WTC11 (cell line): ENCODE data around the gene ENTHD1. TPM values are rescaled to one million over a fixed set of nuclear protein-coding genes. Genes with fewer than 3 reads are reported as not detected.

Source experiments
- ATAC-seq: fragments of 200-7000 bp; cut with Tn5 transposase; 2 replicates; pipeline ENCODE4 v1.10.0; 2021; ENCODE audit warnings: mild to moderate bottlenecking, moderate library complexity
- CTCF ChIA-PET: fragments of 300-600 bp; sonication (Branson Sonifier 250); formaldehyde crosslinking; loops from one replicate; lab custom pipeline; 2021; ENCODE audit warnings: antibody characterized with exemption; lab: Charles Lee
- POLR2A ChIA-PET: fragments of 350-600 bp; sonication (Branson Sonifier 250); formaldehyde crosslinking; loops from one replicate; lab custom pipeline; 2021; ENCODE audit warnings: antibody characterized with exemption; lab: Charles Lee
- DNase-seq: peaks from one replicate; pipeline ENCODE4 v3.0.0; 2021; ENCODE audit warnings: low spot score
- H3K27ac Mint-ChIP-seq: 2 replicates; pipeline ENCODE4 v1.8.0; 2021; ENCODE audit warnings: mixed read lengths
- H3K27me3 Mint-ChIP-seq: 2 replicates; pipeline ENCODE4 v1.8.0; 2021; ENCODE audit warnings: low read depth, mild to moderate bottlenecking, moderate library complexity, mixed read lengths
- H3K36me3 Mint-ChIP-seq: 2 replicates; pipeline ENCODE4 v1.8.0; 2021; ENCODE audit warnings: mixed read lengths
- H3K4me1 Mint-ChIP-seq: 2 replicates; pipeline ENCODE4 v1.8.0; 2022; ENCODE audit warnings: mixed read lengths
- H3K4me3 Mint-ChIP-seq: 2 replicates; pipeline ENCODE4 v1.8.0; 2021; ENCODE audit warnings: mild to moderate bottlenecking, moderate library complexity, mixed read lengths
- H3K9me3 Mint-ChIP-seq: 2 replicates; pipeline ENCODE4 v1.8.0; 2021; ENCODE audit warnings: mixed read lengths
- ATF6 ChIP-seq: sonication (generic); formaldehyde crosslinking; IDR thresholded peaks from 2 replicates; pipeline ENCODE4 v1.8.1; 2023; ENCODE audit warnings: mild to moderate bottlenecking, missing genetic modification reagents
- CREB1 ChIP-seq: sonication (generic); formaldehyde crosslinking; IDR thresholded peaks from 2 replicates; pipeline ENCODE4 v1.8.0; 2023; ENCODE audit warnings: mild to moderate bottlenecking, missing genetic modification reagents
- ELF4 ChIP-seq: sonication (generic); formaldehyde crosslinking; IDR thresholded peaks from 2 replicates; pipeline ENCODE4 v1.8.1; 2022; ENCODE audit warnings: low read depth, mild to moderate bottlenecking, moderate library complexity, missing genetic modification reagents
- FOXP1 ChIP-seq: sonication (generic); formaldehyde crosslinking; IDR thresholded peaks from 2 replicates; pipeline ENCODE4 v1.8.0; 2022; ENCODE audit warnings: missing genetic modification reagents, mild to moderate bottlenecking, moderate library complexity, borderline replicate concordance
- HMGXB4 ChIP-seq: sonication (generic); formaldehyde crosslinking; IDR thresholded peaks from 2 replicates; pipeline ENCODE4 v1.8.1; 2023; ENCODE audit warnings: mild to moderate bottlenecking, moderate library complexity, missing genetic modification reagents
- IRF2 ChIP-seq: sonication (generic); formaldehyde crosslinking; IDR thresholded peaks from 2 replicates; pipeline ENCODE4 v1.8.0; 2022; ENCODE audit warnings: low read depth, missing genetic modification reagents, borderline replicate concordance
- KAT7 ChIP-seq: sonication (generic); formaldehyde crosslinking; IDR thresholded peaks from 2 replicates; pipeline ENCODE4 v1.8.1; 2023; ENCODE audit warnings: missing genetic modification reagents, mild to moderate bottlenecking, borderline replicate concordance
- MXD4 ChIP-seq: fragments of 250-450 bp; sonication (Bioruptor Pico); IDR thresholded peaks from 2 replicates; pipeline ENCODE4 v1.8.0; 2021; ENCODE audit warnings: mild to moderate bottlenecking, moderate library complexity, borderline replicate concordance
- NR1H2 ChIP-seq: sonication (generic); formaldehyde crosslinking; IDR thresholded peaks from 2 replicates; pipeline ENCODE4 v1.9.0; 2021; ENCODE audit warnings: mild to moderate bottlenecking, moderate library complexity, missing genetic modification reagents
- NR2C2 ChIP-seq: sonication (generic); formaldehyde crosslinking; IDR thresholded peaks from 2 replicates; pipeline ENCODE4 v1.8.0; 2022; ENCODE audit warnings: mild to moderate bottlenecking, missing genetic modification reagents
- PRDM15 ChIP-seq: sonication (generic); formaldehyde crosslinking; IDR thresholded peaks from 2 replicates; pipeline ENCODE4 v1.8.0; 2022; ENCODE audit warnings: missing genetic modification reagents
- TCF7 ChIP-seq: sonication (generic); formaldehyde crosslinking; IDR thresholded peaks from 2 replicates; pipeline ENCODE4 v1.8.0; 2022; ENCODE audit warnings: mild to moderate bottlenecking, low read depth, missing genetic modification reagents, moderate library complexity
- ZMAT4 ChIP-seq: fragments of 250-450 bp; sonication (Bioruptor Pico); IDR thresholded peaks from 2 replicates; pipeline ENCODE4 v1.9.0; 2021; ENCODE audit warnings: mild to moderate bottlenecking
- ZNF219 ChIP-seq: sonication (generic); formaldehyde crosslinking; IDR thresholded peaks from 2 replicates; pipeline ENCODE4 v1.8.0; 2023; ENCODE audit warnings: missing genetic modification reagents, mild to moderate bottlenecking, borderline replicate concordance
- ZNF396 ChIP-seq: fragments of 250-450 bp; sonication (Bioruptor Pico); IDR thresholded peaks from 2 replicates; pipeline ENCODE4 v1.8.0; 2021; ENCODE audit warnings: mild to moderate bottlenecking, moderate library complexity, borderline replicate concordance
- ZNF416 ChIP-seq: fragments of 250-450 bp; sonication (Bioruptor Pico); IDR thresholded peaks from 2 replicates; pipeline ENCODE4 v1.9.0; 2021; ENCODE audit warnings: mild to moderate bottlenecking, inconsistent platforms
- ZNF425 ChIP-seq: fragments of 250-450 bp; sonication (Bioruptor Pico); conservative IDR thresholded peaks from 2 replicates; pipeline ENCODE4 v1.9.0; 2021; ENCODE audit warnings: mild to moderate bottlenecking
- ZNF512 ChIP-seq: sonication (generic); formaldehyde crosslinking; IDR thresholded peaks from 2 replicates; pipeline ENCODE4 v1.8.1; 2022; ENCODE audit warnings: missing genetic modification reagents, borderline replicate concordance
- total RNA-seq: library from RNA; stranded (reverse); gene quantifications from 3 replicates; pipeline ENCODE4 v1.2.3, GENCODE V29; 2021
- TF ChIP-seq, protein P1 (sequence below): sonication (generic); formaldehyde crosslinking; IDR thresholded peaks from 2 replicates; pipeline ENCODE4 v1.8.0; 2023; ENCODE audit warnings: missing genetic modification reagents

ENTHD1 gene
- total RNA-seq, 1 experiment from 2014 or later: not detected

- H3K27ac Mint-ChIP-seq: no peak overlapping the region
- peaks cover 12% of the 10 kb centered on the region for H3K4me1 Mint-ChIP-seq
- TF ChIP-seq ZNF219 (CRISPR knock-in tag) (no peak), IRF2 (CRISPR knock-in tag) (no peak), NR1H2 (CRISPR knock-in tag) (no peak), ATF6 (no peak), ELF4 (CRISPR knock-in tag) (no peak), FOXP1 (no peak), ZNF512 (CRISPR knock-in tag) (no peak), ZNF396 (CRISPR knock-in tag) (no peak)
- TF ChIP-seq, protein P1, sequence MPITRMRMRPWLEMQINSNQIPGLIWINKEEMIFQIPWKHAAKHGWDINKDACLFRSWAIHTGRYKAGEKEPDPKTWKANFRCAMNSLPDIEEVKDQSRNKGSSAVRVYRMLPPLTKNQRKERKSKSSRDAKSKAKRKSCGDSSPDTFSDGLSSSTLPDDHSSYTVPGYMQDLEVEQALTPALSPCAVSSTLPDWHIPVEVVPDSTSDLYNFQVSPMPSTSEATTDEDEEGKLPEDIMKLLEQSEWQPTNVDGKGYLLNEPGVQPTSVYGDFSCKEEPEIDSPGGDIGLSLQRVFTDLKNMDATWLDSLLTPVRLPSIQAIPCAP: no peak
- DNase-seq: no peak
- ChIA-PET POLR2A (no interaction called here), CTCF (no interaction called here)
- no peak for ATAC-seq
- H3K4me3 Mint-ChIP-seq: no peak overlapping the region
- no peaks in the 10 kb centered on the region for H3K27me3 Mint-ChIP-seq
- H3K9me3 Mint-ChIP-seq: no peaks in the 10 kb centered on the region
- no peaks in the 10 kb centered on the region for H3K36me3 Mint-ChIP-seq
These were observed 174.6 kb downstream of the ENTHD1 start for GRCh38 chr22:39718921-39719475.

DNA sequence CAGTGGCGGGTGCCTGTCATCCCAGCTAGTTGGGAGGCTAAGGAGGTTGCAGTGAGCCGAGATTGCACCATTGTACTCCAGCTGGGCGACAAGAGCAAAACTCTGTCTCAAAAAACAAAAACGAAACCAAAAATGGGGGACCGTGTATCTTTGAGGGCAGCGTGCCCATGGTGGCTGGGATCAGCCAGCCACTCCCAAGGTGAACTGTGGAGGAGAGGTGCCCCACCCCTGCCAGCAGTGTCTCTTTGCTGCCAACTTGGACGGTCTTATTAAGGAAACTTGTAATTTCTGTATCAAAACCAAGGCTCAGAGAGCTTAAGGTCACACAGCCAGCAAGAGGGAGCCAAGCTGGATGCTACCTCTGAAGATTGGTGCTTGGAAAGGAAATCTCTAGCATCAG, 175.4 kb downstream of the ENTHD1 start:
- Mint-ChIP-seq H3K4me1 (peaks cover 15% of the 10 kb centered on the region), H3K27me3 (no peaks in the 10 kb centered on the region)

DNA sequence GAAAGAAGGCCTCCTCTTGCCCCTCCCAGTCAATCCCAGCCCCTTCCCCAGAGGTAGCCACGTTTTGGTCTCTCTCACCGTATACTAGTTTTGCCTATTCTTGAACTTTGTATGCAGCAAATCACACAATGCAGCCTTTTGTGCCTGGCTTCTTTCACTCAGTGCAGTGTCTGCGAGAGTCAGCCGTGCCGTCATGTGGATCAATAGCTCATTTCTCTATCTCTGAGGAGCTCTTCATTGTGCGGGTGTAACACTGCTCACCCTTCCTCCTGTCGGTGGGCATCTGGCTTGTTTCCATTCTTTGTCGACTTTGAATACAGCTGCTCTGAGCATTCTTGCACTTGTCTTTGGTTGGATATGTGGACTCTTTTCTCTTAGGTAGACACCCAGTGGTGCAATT, 176.5 kb downstream of the ENTHD1 start:
- Mint-ChIP-seq H3K36me3 (no peaks in the 10 kb centered on the region), H3K4me3 (no peak overlapping the region), H3K27ac (no peak overlapping the region), H3K4me1 (peaks cover 20% of the 10 kb centered on the region), H3K9me3 (no peaks in the 10 kb centered on the region), H3K27me3 (no peaks in the 10 kb centered on the region)
- CTCF ChIA-PET: interaction anchor here (1.0 kb wide), 1 partner anchor 31 kb away, joined by 3 read pairs; no protein-coding TSS in a partner anchor
- DNase-seq (no peak), ATAC-seq (no peak)
- TF ChIP-seq HMGXB4 (CRISPR knock-in tag) (no peak), ZNF425 (CRISPR knock-in tag) (no peak), PRDM15 (CRISPR knock-in tag) (no peak), TCF7 (CRISPR knock-in tag) (no peak), KAT7 (CRISPR knock-in tag) (no peak), NR2C2 (CRISPR knock-in tag) (no peak), CREB1 (no peak), MXD4 (CRISPR knock-in tag) (no peak), ZNF416 (CRISPR knock-in tag) (no peak)
- POLR2A ChIA-PET: no interaction called here

More for the DNA sequence above, 175.4 kb downstream of the ENTHD1 start:
- Mint-ChIP-seq H3K9me3 (no peaks in the 10 kb centered on the region), H3K4me3 (no peak overlapping the region), H3K36me3 (no peaks in the 10 kb centered on the region), H3K27ac (no peak overlapping the region)
- ChIA-PET CTCF (no interaction called here), POLR2A (no interaction called here)
- DNase-seq: no peak
- no peak for ATAC-seq
- TF ChIP-seq ZMAT4 (CRISPR knock-in tag): no peak
